ENCODE measurements around the gene PHKA2. TPM values are rescaled to one million over a fixed set of nuclear protein-coding genes. Genes with fewer than 3 reads are reported as not detected.

PHKA2 gene
- total and polyA plus RNA-seq, 2 donors (not counting 1 experiment from before 2014, with no cell fraction given): 7.9 to 8.3 TPM

- H3K27me3 ChIP-seq (ENCODE audit: control insufficient read depth, insufficient read depth, low read length): no peaks in the 10 kb centered on the region
- no peak for DNase-seq (ENCODE audit: low read depth in 2 of 2)
These were observed 8.9 kb upstream of the PHKA2 start for GRCh38 chrX:18992829-18993228.

GRCh38 chrX:18985186-18985435 is 1.2 kb upstream of the PHKA2 start:
- Histone ChIP-seq H3K27me3 (ENCODE audit: control insufficient read depth, insufficient read depth, low read length) (no peaks in the 10 kb centered on the region), H4K20me1 (ENCODE audit: control insufficient read depth, extremely low read depth, insufficient read depth, low read length) (no peaks in the 10 kb centered on the region), H3K9ac (ENCODE audit: insufficient read depth, low read length) (peak overlapping the region; percentile 20), H3K79me2 (ENCODE audit: control insufficient read depth, insufficient read depth, low read length) (no peaks in the 10 kb centered on the region), H3K9me3 (ENCODE audit: control insufficient read depth, insufficient read depth, low read depth, low read length) (no peaks in the 10 kb centered on the region), H3K36me3 (ENCODE audit: control insufficient read depth, insufficient read depth, low read length) (no peaks in the 10 kb centered on the region), H3K4me3 (replicated peaks in 1 of 4; ENCODE audit: control extremely low read depth in 1 of 4, insufficient read depth in 1 of 4, low read depth in 3 of 4, low read length in 4 of 4) (peak overlapping the region; percentile 59 to 89 (median 68)), H2AFZ (ENCODE audit: low read length) (peak overlapping the region; percentile 57), H3K4me1 (ENCODE audit: control insufficient read depth, extremely low read depth, insufficient read depth, low read length) (no peaks in the 10 kb centered on the region), H3K27ac (ENCODE audit: insufficient read depth, low read length) (peak overlapping the region; percentile 77), H3K4me2 (ENCODE audit: extremely low read depth, insufficient read depth, low read length) (peak overlapping the region; percentile 74)
- TF ChIP-seq CTCF (conservative IDR thresholded peaks at IDR 0.05 in 1 of 2, IDR thresholded peaks at IDR 0.05 in 1 of 2; ENCODE audit: low read depth in 1 of 2, low read length in 2 of 2) (no peak), EZH2 (IDR thresholded peaks at IDR 0.05; ENCODE audit: low read length, missing control alignments) (no peak)
- no peak for DNase-seq (ENCODE audit: low read depth in 2 of 2)

More at GRCh38 chrX:18992829-18993228, 8.9 kb upstream of the PHKA2 start:
- H3K36me3 ChIP-seq (ENCODE audit: control insufficient read depth, insufficient read depth, low read length): no peaks in the 10 kb centered on the region
- no peak overlapping the region for H3K9ac ChIP-seq (ENCODE audit: insufficient read depth, low read length)
- no peak overlapping the region for H2AFZ ChIP-seq (ENCODE audit: low read length)
- no peaks in the 10 kb centered on the region for H3K9me3 ChIP-seq (ENCODE audit: control insufficient read depth, insufficient read depth, low read depth, low read length)
- H3K4me1 ChIP-seq (ENCODE audit: control insufficient read depth, extremely low read depth, insufficient read depth, low read length): no peaks in the 10 kb centered on the region
- no peak overlapping the region for H3K27ac ChIP-seq (ENCODE audit: insufficient read depth, low read length)
- no peaks in the 10 kb centered on the region for H4K20me1 ChIP-seq (ENCODE audit: control insufficient read depth, extremely low read depth, insufficient read depth, low read length)
- H3K4me2 ChIP-seq (ENCODE audit: extremely low read depth, insufficient read depth, low read length): no peak overlapping the region
- no peak overlapping the region for H3K4me3 ChIP-seq (replicated peaks in 1 of 4; ENCODE audit: control extremely low read depth in 1 of 4, insufficient read depth in 1 of 4, low read depth in 3 of 4, low read length in 4 of 4)
- TF ChIP-seq CTCF (conservative IDR thresholded peaks at IDR 0.05 in 1 of 2, IDR thresholded peaks at IDR 0.05 in 1 of 2; ENCODE audit: low read depth in 1 of 2, low read length in 2 of 2) (no peak), EZH2 (IDR thresholded peaks at IDR 0.05; ENCODE audit: low read length, missing control alignments) (no peak)
- H3K79me2 ChIP-seq (ENCODE audit: control insufficient read depth, insufficient read depth, low read length): no peaks in the 10 kb centered on the region

DNA sequence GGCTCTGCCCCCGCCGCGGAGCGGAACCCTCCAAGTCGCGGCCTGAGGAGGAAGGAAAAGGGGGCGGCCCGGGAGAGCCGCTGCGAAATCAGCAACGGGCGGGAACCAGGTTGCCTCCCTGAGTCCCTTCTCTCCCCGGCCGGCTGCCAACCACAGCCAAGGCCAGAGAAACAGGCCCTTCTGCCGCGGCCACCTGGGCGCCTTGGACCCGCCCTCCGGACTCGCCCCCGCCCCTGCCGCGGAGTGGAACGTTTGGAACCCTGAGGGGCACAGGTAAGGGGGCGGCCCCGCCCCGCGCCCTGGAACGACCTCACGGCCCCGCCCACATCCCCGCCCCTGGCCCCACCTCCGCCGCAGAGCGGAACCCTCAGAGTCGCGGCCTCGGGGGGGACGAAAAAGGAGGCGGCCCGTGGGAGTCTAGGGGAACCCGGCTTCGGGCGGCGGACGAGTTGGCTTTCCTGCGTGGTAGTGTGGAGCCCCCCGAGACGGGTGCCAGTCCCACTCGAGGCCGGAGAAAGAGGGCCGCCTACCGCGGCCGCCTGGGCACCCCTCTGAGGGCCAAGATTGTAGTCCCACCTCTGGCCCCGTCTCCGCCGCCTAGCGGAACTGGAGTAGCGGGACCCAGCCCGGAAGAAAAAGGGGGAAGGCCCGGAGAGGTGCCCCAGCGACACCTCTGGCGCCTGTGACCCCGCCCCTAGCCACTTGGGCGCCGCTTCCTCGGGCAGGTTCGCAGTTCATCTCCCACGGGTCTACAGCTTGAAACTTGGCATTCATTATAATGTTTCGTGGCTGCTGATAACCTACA is 669 bp upstream of the PHKA2 start:
- no peaks in the 10 kb centered on the region for H3K9me3 ChIP-seq (ENCODE audit: control insufficient read depth, insufficient read depth, low read depth, low read length)
- DNase-seq (ENCODE audit: low read depth in 2 of 2): peak; percentile 67 to 70
- peak overlapping the region; percentile 57 for H2AFZ ChIP-seq (ENCODE audit: low read length)
- TF ChIP-seq CTCF (conservative IDR thresholded peaks at IDR 0.05 in 1 of 2, IDR thresholded peaks at IDR 0.05 in 1 of 2; ENCODE audit: low read depth in 1 of 2, low read length in 2 of 2) (peak; percentile 41 to 43), EZH2 (IDR thresholded peaks at IDR 0.05; ENCODE audit: low read length, missing control alignments) (no peak)
- H3K27ac ChIP-seq (ENCODE audit: insufficient read depth, low read length): peak overlapping the region; percentile 77
- no peaks in the 10 kb centered on the region for H3K36me3 ChIP-seq (ENCODE audit: control insufficient read depth, insufficient read depth, low read length)
- no peaks in the 10 kb centered on the region for H4K20me1 ChIP-seq (ENCODE audit: control insufficient read depth, extremely low read depth, insufficient read depth, low read length)
- peak overlapping the region; percentile 59 to 89 (median 68) for H3K4me3 ChIP-seq (replicated peaks in 1 of 4; ENCODE audit: control extremely low read depth in 1 of 4, insufficient read depth in 1 of 4, low read depth in 3 of 4, low read length in 4 of 4)
- peak overlapping the region; percentile 86 for H3K9ac ChIP-seq (ENCODE audit: insufficient read depth, low read length)
- H3K27me3 ChIP-seq (ENCODE audit: control insufficient read depth, insufficient read depth, low read length): no peaks in the 10 kb centered on the region
- peak overlapping the region; percentile 74 for H3K4me2 ChIP-seq (ENCODE audit: extremely low read depth, insufficient read depth, low read length)
- H3K79me2 ChIP-seq (ENCODE audit: control insufficient read depth, insufficient read depth, low read length): no peaks in the 10 kb centered on the region
- H3K4me1 ChIP-seq (ENCODE audit: control insufficient read depth, extremely low read depth, insufficient read depth, low read length): no peaks in the 10 kb centered on the region

All from fibroblast of lung (primary cell).